Skeletal muscle cell (primary cell): Measurements from ENCODE around the gene WDFY4.

Experiments used
- DNase-seq: peaks from one replicate; pipeline ENCODE4 v3.0.0-alpha.2; 2010; ENCODE audit warnings: low read depth
- H3K4me3 ChIP-seq: 2 replicates; pipeline ENCODE4 v1.5.1; 2011; ENCODE audit warnings: low read depth, mild to moderate bottlenecking, control low read depth, low read length, moderate library complexity

Gene WDFY4

DNA sequence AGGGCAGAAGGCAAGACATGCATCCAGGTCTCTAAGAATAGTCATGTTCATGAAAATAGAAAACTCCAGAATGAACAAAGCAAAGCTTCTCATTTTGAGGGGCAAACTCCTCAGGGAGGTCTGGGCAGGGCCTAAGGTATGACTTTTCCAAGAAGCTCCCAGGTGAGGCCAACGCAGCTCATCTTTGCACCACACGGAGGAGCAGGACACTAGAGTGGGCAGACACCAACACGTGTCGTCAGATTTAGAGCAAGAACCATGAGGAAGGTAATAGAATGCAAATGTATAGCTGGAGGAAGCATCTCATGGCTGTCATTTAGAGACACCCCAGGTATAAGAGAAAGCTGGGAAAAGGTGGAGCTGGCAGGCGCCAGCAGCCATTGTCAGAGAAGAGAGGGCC, 95.7 kb downstream of the WDFY4 start:
- no peak overlapping the region for H3K4me3 ChIP-seq
- DNase-seq = no peak

DNA sequence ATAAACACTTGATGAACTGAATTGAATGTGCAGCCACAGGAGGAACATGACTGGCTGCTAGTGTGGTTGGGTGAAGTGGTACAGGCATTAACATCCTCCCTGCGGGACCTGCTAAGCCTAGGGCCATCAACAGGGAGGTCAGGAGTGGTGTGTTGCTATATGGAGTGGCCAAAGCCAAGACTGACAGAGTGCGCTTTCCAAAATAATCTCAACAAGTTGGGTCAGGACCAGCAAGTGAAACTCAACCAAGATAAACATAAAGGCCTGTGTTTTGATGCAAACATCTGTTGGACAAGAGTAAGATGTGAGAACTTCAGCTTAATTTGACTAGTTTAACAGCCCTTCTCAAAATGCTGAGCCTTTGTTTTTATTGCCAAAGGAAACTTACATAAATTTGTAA, 97.7 kb downstream of the WDFY4 start:
- no peak for DNase-seq
- H3K4me3 ChIP-seq = no peak overlapping the region

DNA sequence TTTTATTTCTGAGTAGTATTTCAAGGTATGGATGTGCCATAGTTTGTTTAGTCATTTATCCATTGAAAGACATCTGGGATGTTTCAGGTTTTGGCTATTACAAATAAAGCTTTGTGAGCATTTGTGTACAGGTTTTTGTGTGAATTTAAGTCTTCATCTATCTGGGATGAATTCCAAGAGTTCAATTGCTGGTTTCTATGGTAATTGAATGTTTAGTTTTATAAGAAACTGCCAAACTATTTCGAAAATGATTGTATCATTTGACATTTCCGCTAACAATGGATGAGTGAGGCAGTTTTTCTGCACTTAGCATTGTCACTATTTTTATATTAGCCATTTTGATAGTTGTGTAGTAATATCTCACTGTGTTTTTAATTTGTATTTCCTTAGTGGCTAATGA, 99.4 kb downstream of the WDFY4 start:
- DNase-seq = no peak
- H3K4me3 ChIP-seq = no peak overlapping the region

DNA sequence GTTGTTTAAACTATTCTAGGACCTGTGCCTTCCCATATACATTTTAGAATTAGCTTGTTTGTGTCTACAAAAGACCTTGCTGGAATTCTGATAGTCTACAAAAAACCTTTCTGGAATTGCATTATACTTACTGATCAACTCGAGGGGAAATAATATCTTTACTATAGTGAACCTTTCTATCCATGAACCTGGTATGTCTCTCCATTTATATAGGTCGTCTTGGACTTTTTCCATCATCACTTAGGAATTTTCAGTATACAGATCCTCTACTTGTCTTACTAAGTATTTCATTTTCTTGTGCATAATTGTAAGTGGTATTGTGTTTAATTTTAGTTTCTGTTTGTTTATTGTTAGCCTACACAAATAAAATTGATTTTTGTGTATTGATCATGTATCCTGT, 101.1 kb downstream of the WDFY4 start:
- no peak for DNase-seq
- no peak overlapping the region for H3K4me3 ChIP-seq

DNA sequence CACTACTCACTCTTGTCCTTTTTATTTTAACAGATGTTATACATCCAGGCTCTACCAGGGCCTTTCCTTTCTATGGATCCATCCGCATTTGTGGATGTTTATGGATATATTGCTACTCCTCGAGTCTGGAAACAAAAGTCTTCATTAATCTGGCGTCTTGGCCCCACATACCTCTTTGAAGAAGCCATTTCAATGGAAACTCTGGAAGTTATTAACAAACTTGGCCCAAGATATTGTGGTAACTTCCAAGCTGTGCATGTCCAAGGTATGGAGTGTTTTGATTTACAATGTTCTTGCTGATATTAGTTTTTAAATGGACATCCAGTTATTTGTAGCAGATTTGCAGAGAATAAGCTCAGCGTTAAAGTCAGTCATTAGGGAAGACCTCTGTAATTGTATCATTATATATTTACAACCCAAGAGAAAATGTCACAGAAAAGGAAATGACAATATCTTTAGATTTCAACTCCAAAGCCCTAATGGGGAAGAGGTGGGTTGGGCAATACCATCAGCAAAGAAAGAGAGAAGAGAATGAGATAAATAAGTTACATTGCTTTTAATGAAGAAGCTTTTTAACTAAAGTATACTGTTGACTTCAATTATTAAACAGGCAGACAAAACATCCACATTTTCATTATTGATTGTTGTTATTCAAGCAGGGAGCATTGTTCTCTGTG, 102.1 kb downstream of the WDFY4 start:
- no peak for DNase-seq
- no peak overlapping the region for H3K4me3 ChIP-seq

DNA sequence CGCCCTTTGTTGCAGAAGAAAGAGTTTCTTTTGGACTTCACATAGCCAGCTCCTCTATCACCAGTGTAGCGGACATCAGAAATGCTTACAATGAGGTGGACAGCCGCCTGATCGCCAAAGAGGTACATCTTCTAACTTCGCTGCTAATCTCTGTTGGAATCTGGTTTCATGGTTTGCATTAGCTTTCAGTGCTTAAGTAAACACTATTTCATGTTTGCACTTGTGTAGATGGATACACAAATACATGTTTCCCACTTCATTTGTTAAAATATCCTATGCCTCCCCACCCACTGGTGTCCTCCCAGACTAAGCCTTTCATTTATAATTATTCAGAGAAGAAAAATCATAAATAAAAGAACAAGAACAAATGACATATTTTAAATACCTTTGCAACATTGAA, 103.9 kb downstream of the WDFY4 start:
- no peak for DNase-seq

DNA sequence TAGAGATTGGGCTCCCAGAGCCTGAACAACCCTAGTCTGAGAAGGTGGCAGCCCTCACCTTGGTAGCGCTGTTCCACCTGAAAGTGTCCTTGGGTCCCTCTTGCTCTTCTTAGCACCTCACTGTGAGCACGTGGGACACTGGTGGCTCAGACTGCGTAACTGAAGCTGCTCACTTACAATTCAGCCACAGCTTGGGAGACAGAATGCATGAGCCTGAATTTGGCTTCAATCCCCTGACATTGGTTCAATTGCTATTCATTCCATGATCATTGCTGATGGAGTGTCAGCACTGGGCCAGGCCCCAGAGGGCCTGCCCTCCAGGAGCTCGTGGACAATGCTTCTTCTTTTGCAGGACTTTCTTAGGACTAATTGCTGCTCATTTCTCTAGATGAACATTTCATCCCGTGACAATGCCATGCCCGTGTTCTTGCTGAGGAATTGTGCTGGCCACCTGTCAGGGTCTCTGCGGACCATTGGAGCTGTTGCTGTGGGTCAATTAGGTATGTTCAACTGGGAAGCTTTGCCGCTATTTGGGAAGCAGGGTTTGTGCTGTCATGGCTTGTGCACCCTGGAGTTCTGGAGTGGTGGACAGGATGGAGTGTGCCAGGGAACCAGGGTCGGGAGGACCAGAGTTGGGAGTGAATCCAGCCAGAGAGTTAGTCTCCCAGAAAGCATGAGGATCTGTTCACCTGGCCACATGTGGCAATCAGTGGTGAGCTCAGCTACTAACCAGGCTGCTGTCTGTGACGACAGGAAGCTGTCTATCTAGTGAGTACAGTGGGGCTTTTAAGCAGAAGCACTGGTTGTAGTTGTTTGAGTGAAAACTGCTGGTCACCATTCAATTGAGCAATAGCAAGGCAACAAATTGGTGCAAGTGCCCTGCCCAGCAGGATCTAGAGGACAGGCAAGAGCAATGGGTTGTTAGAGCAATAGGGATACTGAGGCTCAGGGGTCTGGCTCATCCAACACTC, 105.1 kb downstream of the WDFY4 start:
- H3K4me3 ChIP-seq = no peak overlapping the region
- no peak for DNase-seq

More for the DNA sequence above, 103.9 kb downstream of the WDFY4 start:
- no peak overlapping the region for H3K4me3 ChIP-seq

DNA sequence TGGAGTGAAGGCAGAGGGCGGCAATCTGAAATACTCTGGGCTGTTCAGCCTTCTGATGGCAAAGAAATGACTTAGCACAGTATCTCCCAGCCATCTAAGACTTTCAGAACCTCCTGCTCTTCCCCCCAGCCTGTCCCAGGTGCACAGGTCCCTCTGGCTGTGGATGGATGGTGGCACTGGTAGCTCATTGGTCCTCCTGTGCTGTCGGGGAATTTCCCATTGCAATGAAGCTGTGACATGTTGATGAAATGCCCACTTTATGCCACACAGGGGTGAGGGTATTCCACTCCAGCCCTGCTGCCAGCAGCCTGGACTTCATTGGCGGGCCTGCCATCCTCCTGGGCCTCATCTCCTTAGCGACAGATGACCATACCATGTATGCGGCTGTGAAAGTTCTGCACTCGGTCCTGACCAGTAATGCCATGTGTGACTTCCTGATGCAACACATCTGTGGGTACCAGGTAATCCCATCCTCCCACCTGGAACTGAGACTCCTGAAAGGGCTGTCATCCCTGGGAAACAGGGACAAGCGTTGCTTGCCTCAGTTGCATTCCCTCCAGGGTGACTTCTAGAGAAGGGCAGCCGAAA, 105.9 kb downstream of the WDFY4 start:
- no peak for DNase-seq
- H3K4me3 ChIP-seq = no peak overlapping the region

DNA sequence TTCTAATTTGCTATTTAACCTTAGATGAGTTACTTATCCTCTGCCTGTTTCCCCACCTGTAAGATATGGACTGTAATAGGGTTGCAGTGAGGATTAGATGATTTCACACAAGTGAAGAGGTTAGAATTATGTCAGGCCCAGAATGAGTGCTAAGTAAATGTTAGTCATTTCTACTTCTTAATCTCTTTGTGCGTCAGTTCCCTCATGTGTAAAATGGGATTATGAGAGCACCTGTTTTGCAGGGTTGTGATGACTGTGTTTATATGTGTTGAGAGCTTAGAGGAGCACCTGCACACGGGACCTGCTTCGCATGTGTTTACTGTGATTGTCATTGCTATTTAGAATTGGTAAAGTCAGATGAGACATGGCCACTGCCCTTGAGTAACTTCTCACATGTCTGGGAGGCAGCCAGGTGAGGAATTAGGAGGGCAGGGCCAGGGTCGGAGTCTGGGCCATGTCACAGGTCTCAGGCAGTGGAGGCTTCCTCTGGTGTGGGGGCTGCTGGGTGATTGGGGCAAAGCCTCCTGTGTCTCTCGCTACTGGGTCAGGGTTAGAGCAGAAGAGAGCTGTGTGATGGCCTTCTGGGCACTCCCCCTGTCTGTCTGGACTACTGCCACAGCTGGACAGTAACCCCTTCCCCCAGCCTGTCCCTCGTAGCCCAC, 106.7 kb downstream of the WDFY4 start:
- no peak for DNase-seq
- no peak overlapping the region for H3K4me3 ChIP-seq

DNA sequence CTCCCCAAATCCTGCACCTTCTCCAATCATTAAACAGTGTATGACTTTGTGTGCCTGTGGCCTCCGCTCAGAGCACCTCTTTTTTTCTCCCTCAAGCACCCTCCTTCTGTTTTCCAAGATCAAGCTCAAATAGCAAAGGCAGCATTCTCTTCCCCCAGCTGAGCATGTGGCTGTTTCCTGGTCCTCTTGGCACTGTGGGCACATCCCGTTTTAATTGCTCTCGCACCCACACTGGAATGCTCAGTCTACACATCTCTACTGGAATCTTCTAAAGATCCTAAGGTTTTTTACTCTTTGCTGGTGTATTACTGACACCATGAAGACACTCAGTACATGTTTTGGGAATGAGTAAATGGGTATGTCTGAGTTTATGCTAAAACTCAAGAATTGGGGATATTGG, 107.4 kb downstream of the WDFY4 start:
- no peak for DNase-seq

DNA sequence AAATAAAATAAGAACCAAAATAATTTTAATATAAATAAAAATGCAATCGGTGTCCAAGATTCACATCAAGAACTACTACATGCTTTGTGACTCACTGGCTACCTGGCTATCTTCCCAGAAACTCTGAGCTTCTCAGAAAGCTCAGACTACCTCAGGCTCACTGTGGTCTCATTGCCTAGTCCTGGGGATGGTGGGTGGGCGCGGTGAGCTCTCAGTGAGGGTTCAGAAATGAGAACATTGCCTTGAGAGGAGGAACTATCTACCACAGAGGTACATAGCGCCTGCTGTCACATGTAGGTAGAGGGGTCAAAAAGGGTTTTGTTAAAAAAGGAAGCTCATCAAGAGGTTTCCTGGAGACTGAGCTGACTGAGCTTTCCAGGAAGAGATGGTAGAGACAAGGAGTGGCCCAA, 108.0 kb downstream of the WDFY4 start:
- no peak overlapping the region for H3K4me3 ChIP-seq
- peak; percentile 10 for DNase-seq

More for the DNA sequence above, 107.4 kb downstream of the WDFY4 start:
- H3K4me3 ChIP-seq = no peak overlapping the region

DNA sequence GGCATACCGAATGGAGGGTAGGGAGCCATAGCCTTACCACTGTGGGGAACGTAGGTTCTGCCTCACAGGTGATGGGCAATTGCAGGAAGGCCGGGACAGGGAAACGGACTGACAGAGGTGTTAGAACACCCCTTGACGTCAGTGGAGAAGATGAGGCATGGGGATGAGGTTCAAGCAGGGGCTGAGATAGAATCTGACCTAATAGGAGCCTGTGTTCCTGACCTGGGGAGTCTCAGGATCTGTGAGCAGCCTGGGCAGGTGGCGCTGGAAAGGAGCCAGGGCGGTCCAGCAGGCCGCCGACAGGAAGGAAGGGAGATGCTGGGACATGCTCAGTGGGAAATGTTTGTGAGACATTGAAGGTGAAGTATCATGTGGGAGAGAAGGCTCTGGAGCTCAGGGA, 109.4 kb downstream of the WDFY4 start:
- no peak for DNase-seq
- H3K4me3 ChIP-seq = no peak overlapping the region

DNA sequence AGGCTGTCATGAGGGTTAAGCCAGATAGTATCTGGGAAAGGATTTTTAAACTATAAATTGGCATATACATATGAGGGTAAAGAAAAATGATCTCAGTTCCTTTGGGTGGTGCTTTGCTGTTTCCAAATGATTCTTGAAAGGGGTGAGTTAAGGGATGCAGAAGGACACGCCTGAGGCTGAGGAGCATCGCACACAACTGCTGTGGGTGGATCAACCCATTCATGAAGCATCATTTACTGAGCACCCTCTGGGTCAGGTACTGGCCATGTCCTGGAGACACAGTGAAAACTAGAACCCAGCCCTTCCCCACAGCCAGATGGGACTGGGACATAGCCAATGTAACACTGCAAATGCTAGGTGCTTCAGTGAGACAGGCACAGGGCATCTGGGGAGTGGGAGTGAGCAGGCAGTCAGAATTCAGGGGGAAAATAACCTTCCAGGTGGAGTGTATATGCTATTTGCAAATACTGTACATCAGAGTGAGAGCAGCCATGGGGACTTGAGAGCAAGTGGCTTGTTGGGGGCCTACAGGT, 112.1 kb downstream of the WDFY4 start:
- no peak overlapping the region for H3K4me3 ChIP-seq
- DNase-seq = no peak

DNA sequence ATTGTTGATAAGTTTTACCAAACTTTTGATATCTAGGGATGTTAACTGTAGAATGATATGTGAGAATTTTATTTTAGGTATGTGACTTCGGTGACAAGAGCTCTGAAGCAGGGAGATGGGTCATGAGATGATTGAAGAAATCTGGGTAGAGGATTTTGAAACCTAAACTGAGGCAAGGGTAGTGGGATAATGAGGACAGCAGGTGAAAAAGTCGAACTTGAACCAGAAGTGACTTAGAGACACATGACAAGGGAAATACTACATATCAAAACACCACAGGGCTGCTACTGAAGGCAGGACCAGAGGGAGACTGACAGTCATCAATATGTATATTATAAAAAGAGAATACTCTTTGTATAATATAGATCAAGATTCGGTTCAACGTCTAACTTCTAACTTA, 113.2 kb downstream of the WDFY4 start:
- H3K4me3 ChIP-seq = no peak overlapping the region
- no peak for DNase-seq

DNA sequence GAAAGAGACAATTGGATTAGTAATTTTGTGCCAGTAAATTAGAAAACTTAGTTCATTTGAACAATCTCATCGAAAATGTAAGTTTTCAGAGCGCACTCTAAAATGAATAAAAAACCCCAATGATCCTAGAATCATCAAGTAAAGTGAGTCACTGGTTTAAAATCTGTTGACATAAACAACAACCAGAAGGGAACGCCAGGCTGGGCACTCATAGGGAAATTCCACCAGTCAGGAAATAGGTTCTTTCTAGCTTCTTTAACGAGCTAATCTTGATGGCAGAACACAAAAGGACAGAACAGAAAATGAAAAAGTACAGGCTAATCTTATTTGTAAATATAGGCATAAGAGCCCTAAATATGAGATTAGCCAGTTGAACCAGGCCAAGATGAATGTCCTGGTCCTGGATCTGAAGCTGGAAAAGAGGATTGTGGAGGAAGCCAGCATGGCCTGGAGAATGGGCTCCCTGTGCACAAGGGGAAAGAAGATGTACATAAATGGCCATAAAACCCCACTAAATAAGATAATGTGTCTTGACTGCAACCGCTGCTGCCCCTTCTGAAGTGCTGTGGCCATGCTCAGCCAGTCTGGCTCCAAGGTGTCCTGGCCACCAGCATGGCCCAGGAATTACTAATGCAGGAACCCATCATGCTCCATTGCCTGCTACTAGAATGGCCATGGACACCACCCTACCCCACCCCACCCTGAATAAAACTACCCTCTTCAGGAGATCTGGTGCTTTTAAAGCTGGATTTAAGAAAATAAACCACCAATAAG, 114.0 kb downstream of the WDFY4 start:
- H3K4me3 ChIP-seq = no peak overlapping the region
- no peak for DNase-seq

DNA sequence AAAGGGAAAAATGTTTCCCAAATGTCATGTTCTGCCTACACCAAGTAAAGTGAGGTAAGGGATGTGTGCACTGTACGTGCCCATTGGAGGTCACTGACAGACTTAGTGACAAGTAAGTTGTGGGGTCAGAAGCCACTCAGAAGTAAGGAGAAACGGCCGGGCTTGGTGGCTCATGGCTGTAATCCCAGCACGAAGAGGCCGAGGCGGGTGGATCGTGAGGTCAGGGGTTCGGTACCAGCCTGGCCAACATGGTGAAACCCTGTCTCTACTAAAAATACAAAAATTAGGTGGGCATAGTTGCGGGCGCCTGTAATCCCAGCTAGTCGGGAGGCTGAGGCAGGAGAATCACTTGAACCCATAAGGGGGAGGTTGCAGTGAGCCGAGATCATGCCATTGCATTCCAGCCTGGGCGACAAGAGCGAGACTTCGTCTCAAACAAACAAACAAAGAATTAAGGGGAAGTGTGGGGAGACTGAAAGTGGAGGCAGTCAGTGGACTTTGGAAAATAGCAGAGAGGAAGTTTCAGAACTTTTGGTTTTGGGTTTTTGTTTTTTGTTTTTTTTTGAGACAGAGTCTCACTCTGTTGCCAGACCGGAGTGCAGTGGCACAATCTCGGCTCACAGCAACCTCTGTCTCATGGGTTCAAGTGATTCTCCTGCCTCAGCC, 114.8 kb downstream of the WDFY4 start:
- H3K4me3 ChIP-seq = no peak overlapping the region
- no peak for DNase-seq

DNA sequence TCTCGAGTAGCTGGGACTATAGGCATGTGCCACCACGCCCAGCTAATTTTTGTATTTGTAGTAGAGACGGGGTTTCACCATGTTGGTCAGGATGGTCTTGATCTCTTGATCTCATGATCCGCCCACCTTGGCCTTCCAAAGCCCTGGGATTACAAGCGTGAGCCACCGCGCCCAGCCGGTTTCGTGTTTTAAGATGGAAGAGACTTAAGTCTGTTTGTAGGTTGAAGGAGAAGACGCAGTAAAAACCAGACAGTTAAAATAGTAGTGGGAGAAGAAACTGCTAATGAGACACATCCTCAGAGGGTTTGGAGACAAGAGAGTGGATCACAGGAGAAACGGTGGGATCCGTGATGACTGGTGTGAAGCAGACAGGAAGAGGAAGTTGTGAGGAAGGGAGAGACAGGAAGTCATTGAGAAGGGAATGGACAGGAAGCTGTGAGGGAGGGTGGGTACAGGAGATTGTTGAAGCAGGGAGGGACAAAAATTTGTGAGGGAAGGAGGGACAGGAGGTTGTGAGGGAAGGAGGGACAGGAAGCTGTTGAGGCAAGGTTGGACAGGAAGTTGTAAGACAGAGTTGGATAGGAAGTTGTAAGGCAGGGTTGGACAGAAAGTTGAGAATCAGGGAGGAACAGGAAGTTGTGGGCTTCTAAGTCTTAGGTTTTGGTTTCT, 115.5 kb downstream of the WDFY4 start:
- no peak for DNase-seq
- H3K4me3 ChIP-seq = no peak overlapping the region

DNA sequence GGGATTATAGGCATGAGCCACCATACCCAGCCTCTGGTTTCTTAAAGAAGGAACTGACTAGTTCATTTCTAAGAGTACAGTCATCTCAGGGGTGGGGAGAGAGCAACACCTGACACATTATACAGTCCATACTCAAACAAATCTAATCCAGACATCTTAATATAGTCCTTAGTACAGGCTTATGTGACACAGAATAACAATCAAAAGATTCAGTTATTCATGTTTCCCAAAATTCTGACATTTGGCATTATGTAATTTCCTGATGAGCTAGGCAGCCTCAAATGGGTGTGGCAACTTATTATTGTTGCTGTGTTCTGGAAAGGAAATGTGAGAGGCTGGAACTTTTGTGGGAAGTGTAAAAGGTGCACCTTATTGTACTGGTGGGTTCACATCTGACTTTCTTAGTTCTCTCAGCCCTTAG, 116.3 kb downstream of the WDFY4 start:
- no peak for DNase-seq
- H3K4me3 ChIP-seq = no peak overlapping the region
